GM23338 (cell line): Measurements from ENCODE around the gene NRN1L.

ENCODE experiments used
- EZH2 ChIP-seq: fragments of 200-600 bp; sonication (generic); IDR thresholded peaks from one replicate; pipeline ENCODE4 v1.8.0; 2017; ENCODE audit warnings: antibody characterized with exemption, mild to moderate bottlenecking, low read depth; ENCODE audit not compliant: unreplicated experiment
- JUNB ChIP-seq: IDR thresholded peaks from one replicate; pipeline ENCODE4 v1.6.1; 2016; ENCODE audit warnings: antibody characterized with exemption; ENCODE audit not compliant: unreplicated experiment
- POLR2AphosphoS5 ChIP-seq: IDR thresholded peaks from 2 replicates; pipeline ENCODE4 v1.6.1; 2016; ENCODE audit warnings: antibody characterized with exemption, low read depth
- TF ChIP-seq, protein P1 (sequence below), 2 experiments: fragments of 200-600 bp in 1 of 2; sonication (generic) in 1 of 2; conservative IDR thresholded peaks; 2 replicates each; pipeline versions ENCODE4 v1.5.1 to v1.6.1; 2016 to 2017; ENCODE audit warnings: antibody characterized with exemption in 2 of 2, low read depth in 2 of 2, mild to moderate bottlenecking in 2 of 2, moderate library complexity in 1 of 2
- TF ChIP-seq, protein P2 (sequence below): IDR thresholded peaks from one replicate; pipeline ENCODE4 v1.6.1; 2018; ENCODE audit warnings: antibody characterized with exemption; ENCODE audit not compliant: unreplicated experiment
- TF ChIP-seq, protein P3 (sequence below): IDR thresholded peaks from 2 replicates; pipeline ENCODE4 v1.6.1; 2016; ENCODE audit warnings: antibody characterized with exemption

DNA sequence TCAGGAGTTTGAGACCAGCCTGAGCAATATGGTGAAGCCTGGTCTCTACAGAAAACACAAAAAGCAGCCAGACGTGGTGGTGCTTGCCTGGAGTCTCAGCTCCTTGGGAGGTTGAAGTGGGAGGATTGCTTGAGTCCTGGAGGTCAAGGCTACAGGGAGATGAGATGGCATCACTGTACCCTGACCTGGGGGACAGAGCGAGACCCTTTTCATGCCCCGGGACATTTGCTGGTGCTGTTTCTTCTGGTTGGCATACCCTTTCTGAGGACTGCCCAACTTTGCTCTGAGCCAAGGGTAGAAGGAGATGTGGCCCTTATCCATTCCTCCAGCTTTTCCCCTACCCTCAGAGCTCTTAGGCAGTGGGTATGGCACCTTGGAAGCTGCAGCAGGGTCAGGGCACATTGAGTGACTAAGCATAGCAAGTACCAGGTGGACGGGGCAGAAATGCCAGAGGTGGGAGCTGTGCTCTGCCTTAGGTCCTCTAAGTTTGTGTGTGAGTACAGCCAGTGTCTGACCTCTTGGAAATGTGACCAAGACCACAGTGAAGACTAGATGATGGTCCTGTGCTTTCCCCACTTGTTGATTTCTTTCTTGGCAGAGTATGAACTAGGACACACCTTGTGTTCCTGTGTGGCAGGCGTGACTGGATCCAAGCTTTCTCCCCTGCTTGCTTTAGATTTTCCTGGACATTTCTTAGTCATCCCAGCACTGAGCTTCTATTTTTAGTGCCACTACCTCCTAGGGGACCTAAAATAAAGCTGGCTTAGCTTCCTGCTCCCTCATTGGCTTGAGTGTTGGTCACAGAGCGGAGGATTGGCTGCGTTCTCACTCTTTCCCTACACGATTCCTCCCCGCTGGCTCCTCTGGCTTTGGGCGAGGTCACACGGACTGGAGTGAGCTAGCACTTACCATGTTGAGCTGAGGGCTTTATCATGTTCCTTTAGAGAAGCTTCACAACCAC, 21.8 kb upstream of the NRN1L start:
- TF ChIP-seq, protein P1, sequence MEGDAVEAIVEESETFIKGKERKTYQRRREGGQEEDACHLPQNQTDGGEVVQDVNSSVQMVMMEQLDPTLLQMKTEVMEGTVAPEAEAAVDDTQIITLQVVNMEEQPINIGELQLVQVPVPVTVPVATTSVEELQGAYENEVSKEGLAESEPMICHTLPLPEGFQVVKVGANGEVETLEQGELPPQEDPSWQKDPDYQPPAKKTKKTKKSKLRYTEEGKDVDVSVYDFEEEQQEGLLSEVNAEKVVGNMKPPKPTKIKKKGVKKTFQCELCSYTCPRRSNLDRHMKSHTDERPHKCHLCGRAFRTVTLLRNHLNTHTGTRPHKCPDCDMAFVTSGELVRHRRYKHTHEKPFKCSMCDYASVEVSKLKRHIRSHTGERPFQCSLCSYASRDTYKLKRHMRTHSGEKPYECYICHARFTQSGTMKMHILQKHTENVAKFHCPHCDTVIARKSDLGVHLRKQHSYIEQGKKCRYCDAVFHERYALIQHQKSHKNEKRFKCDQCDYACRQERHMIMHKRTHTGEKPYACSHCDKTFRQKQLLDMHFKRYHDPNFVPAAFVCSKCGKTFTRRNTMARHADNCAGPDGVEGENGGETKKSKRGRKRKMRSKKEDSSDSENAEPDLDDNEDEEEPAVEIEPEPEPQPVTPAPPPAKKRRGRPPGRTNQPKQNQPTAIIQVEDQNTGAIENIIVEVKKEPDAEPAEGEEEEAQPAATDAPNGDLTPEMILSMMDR (conservative IDR thresholded peaks at IDR 0.05; ENCODE audit: low read depth in 2 of 2) = no peak
- TF ChIP-seq EZH2 (no peak), POLR2AphosphoS5 (no peak), JUNB (no peak)
- TF ChIP-seq, protein P2, sequence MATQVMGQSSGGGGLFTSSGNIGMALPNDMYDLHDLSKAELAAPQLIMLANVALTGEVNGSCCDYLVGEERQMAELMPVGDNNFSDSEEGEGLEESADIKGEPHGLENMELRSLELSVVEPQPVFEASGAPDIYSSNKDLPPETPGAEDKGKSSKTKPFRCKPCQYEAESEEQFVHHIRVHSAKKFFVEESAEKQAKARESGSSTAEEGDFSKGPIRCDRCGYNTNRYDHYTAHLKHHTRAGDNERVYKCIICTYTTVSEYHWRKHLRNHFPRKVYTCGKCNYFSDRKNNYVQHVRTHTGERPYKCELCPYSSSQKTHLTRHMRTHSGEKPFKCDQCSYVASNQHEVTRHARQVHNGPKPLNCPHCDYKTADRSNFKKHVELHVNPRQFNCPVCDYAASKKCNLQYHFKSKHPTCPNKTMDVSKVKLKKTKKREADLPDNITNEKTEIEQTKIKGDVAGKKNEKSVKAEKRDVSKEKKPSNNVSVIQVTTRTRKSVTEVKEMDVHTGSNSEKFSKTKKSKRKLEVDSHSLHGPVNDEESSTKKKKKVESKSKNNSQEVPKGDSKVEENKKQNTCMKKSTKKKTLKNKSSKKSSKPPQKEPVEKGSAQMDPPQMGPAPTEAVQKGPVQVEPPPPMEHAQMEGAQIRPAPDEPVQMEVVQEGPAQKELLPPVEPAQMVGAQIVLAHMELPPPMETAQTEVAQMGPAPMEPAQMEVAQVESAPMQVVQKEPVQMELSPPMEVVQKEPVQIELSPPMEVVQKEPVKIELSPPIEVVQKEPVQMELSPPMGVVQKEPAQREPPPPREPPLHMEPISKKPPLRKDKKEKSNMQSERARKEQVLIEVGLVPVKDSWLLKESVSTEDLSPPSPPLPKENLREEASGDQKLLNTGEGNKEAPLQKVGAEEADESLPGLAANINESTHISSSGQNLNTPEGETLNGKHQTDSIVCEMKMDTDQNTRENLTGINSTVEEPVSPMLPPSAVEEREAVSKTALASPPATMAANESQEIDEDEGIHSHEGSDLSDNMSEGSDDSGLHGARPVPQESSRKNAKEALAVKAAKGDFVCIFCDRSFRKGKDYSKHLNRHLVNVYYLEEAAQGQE = no peak
- TF ChIP-seq, protein P3, sequence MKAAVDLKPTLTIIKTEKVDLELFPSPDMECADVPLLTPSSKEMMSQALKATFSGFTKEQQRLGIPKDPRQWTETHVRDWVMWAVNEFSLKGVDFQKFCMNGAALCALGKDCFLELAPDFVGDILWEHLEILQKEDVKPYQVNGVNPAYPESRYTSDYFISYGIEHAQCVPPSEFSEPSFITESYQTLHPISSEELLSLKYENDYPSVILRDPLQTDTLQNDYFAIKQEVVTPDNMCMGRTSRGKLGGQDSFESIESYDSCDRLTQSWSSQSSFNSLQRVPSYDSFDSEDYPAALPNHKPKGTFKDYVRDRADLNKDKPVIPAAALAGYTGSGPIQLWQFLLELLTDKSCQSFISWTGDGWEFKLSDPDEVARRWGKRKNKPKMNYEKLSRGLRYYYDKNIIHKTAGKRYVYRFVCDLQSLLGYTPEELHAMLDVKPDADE = no peak
